BLaER1 (cell line): ENCODE results near the gene SCNN1B.

Experiments
- H3K27ac ChIP-seq: shearing (Covaris generic); formaldehyde crosslinking; 2 replicates; pipeline ENCODE4 v1.8.1; 2022
- H3K27me3 ChIP-seq: shearing (Covaris generic); formaldehyde crosslinking; 2 replicates; pipeline ENCODE4 v1.8.1; 2022
- H3K36me3 ChIP-seq: shearing (Covaris generic); formaldehyde crosslinking; 2 replicates; pipeline ENCODE4 v1.8.1; 2022
- H3K4me1 ChIP-seq: shearing (Covaris generic); formaldehyde crosslinking; 2 replicates; pipeline ENCODE4 v1.8.1; 2022
- H3K4me2 ChIP-seq: shearing (Covaris generic); formaldehyde crosslinking; 2 replicates; pipeline ENCODE4 v1.8.1; 2022
- H3K4me3 ChIP-seq: shearing (Covaris generic); formaldehyde crosslinking; 2 replicates; pipeline ENCODE4 v1.8.1; 2022
- H3K9ac ChIP-seq: shearing (Covaris generic); formaldehyde crosslinking; 2 replicates; pipeline ENCODE4 v1.8.1; 2022
- H3K9me3 ChIP-seq: shearing (Covaris generic); formaldehyde crosslinking; 2 replicates; pipeline ENCODE4 v1.8.1; 2022
- H4K20me1 ChIP-seq: shearing (Covaris generic); formaldehyde crosslinking; 2 replicates; pipeline ENCODE4 v1.8.1; 2022
- Cebpa-rat ChIP-seq: shearing (Covaris generic); IDR thresholded peaks from 2 replicates; pipeline ENCODE4 v1.8.1; 2022

Gene SCNN1B

GRCh38 chr16:23345237-23345636 is 43.1 kb downstream of the SCNN1B start:
- Histone ChIP-seq H3K4me3 (no peak overlapping the region), H4K20me1 (no peaks in the 10 kb centered on the region), H3K9ac (no peak overlapping the region), H3K4me1 (no peaks in the 10 kb centered on the region), H3K4me2 (no peak overlapping the region), H3K27ac (no peak overlapping the region), H3K36me3 (no peaks in the 10 kb centered on the region), H3K27me3 (no peaks in the 10 kb centered on the region), H3K9me3 (no peaks in the 10 kb centered on the region)
- TF ChIP-seq Cebpa-rat, result no peak

- Histone ChIP-seq H3K36me3 (no peaks in the 10 kb centered on the region), H4K20me1 (no peaks in the 10 kb centered on the region), H3K9me3 (no peaks in the 10 kb centered on the region), H3K4me2 (no peak overlapping the region), H3K4me1 (no peaks in the 10 kb centered on the region), H3K27me3 (no peaks in the 10 kb centered on the region), H3K4me3 (no peak overlapping the region), H3K27ac (no peak overlapping the region), H3K9ac (no peak overlapping the region)
- no peak for TF ChIP-seq Cebpa-rat
These were observed 46.7 kb downstream of the SCNN1B start for GRCh38 chr16:23348579-23349469.

GRCh38 chr16:23351360-23351759 is 49.3 kb downstream of the SCNN1B start:
- Histone ChIP-seq H3K27ac (no peak overlapping the region), H3K4me3 (no peak overlapping the region), H4K20me1 (no peaks in the 10 kb centered on the region), H3K9me3 (no peaks in the 10 kb centered on the region), H3K36me3 (no peaks in the 10 kb centered on the region), H3K9ac (no peak overlapping the region), H3K4me2 (no peak overlapping the region), H3K27me3 (no peaks in the 10 kb centered on the region), H3K4me1 (no peaks in the 10 kb centered on the region)
- TF ChIP-seq Cebpa-rat, result no peak

GRCh38 chr16:23353440-23353839 is 51.3 kb downstream of the SCNN1B start:
- Histone ChIP-seq H4K20me1 (no peaks in the 10 kb centered on the region), H3K9ac (no peak overlapping the region), H3K27me3 (no peaks in the 10 kb centered on the region), H3K9me3 (no peaks in the 10 kb centered on the region), H3K4me3 (no peak overlapping the region), H3K4me1 (no peaks in the 10 kb centered on the region), H3K36me3 (no peaks in the 10 kb centered on the region), H3K27ac (no peak overlapping the region), H3K4me2 (no peak overlapping the region)
- no peak for TF ChIP-seq Cebpa-rat

GRCh38 chr16:23354246-23354645 is 52.1 kb downstream of the SCNN1B start:
- H3K9me3 ChIP-seq, result no peaks in the 10 kb centered on the region
- H4K20me1 ChIP-seq, result no peaks in the 10 kb centered on the region
- no peak overlapping the region for H3K9ac ChIP-seq
- no peak overlapping the region for H3K27ac ChIP-seq
- H3K4me2 ChIP-seq, result no peak overlapping the region
- no peaks in the 10 kb centered on the region for H3K27me3 ChIP-seq
- no peak for TF ChIP-seq Cebpa-rat
- H3K36me3 ChIP-seq, result no peaks in the 10 kb centered on the region
- no peak overlapping the region for H3K4me3 ChIP-seq
- H3K4me1 ChIP-seq, result no peaks in the 10 kb centered on the region

GRCh38 chr16:23355106-23355670 is 53.1 kb downstream of the SCNN1B start:
- no peaks in the 10 kb centered on the region for H4K20me1 ChIP-seq

GRCh38 chr16:23356941-23357340 is 54.8 kb downstream of the SCNN1B start:
- Histone ChIP-seq H3K4me1 (no peaks in the 10 kb centered on the region), H3K27me3 (no peaks in the 10 kb centered on the region)
- TF ChIP-seq Cebpa-rat, result no peak

More at GRCh38 chr16:23355106-23355670, 53.1 kb downstream of the SCNN1B start:
- no peak overlapping the region for H3K27ac ChIP-seq
- no peaks in the 10 kb centered on the region for H3K27me3 ChIP-seq
- TF ChIP-seq Cebpa-rat, result no peak
- no peak overlapping the region for H3K4me2 ChIP-seq
- no peaks in the 10 kb centered on the region for H3K4me1 ChIP-seq
- H3K4me3 ChIP-seq, result no peak overlapping the region
- no peaks in the 10 kb centered on the region for H3K36me3 ChIP-seq
- no peaks in the 10 kb centered on the region for H3K9me3 ChIP-seq
- H3K9ac ChIP-seq, result no peak overlapping the region

GRCh38 chr16:23357761-23358290 is 55.7 kb downstream of the SCNN1B start:
- Histone ChIP-seq H3K4me1 (no peaks in the 10 kb centered on the region), H3K36me3 (no peaks in the 10 kb centered on the region), H3K9ac (no peak overlapping the region), H3K27me3 (no peaks in the 10 kb centered on the region), H3K4me3 (no peak overlapping the region), H4K20me1 (no peaks in the 10 kb centered on the region), H3K4me2 (no peak overlapping the region), H3K27ac (no peak overlapping the region), H3K9me3 (no peaks in the 10 kb centered on the region)
- no peak for TF ChIP-seq Cebpa-rat

More at GRCh38 chr16:23356941-23357340, 54.8 kb downstream of the SCNN1B start:
- no peak overlapping the region for H3K9ac ChIP-seq
- no peaks in the 10 kb centered on the region for H3K9me3 ChIP-seq
- no peak overlapping the region for H3K4me3 ChIP-seq
- H4K20me1 ChIP-seq, result no peaks in the 10 kb centered on the region
- H3K36me3 ChIP-seq, result no peaks in the 10 kb centered on the region
- H3K4me2 ChIP-seq, result no peak overlapping the region
- no peak overlapping the region for H3K27ac ChIP-seq

- Histone ChIP-seq H3K4me3 (no peak overlapping the region), H3K4me1 (no peaks in the 10 kb centered on the region), H3K9me3 (no peaks in the 10 kb centered on the region), H3K27me3 (no peaks in the 10 kb centered on the region), H4K20me1 (no peaks in the 10 kb centered on the region), H3K27ac (no peak overlapping the region), H3K4me2 (no peak overlapping the region), H3K9ac (no peak overlapping the region), H3K36me3 (no peaks in the 10 kb centered on the region)
- TF ChIP-seq Cebpa-rat, result no peak
These were observed 57.1 kb downstream of the SCNN1B start for GRCh38 chr16:23359092-23359760.
